Measurements from ENCODE around the gene L3MBTL2. TPM values are rescaled to one million over a fixed set of nuclear protein-coding genes. Genes with fewer than 3 reads are reported as not detected.
A peak's percentile ranks its signal among the peaks of the same experiment; 100 is the strongest.

The L3MBTL2 gene
- total RNA-seq, 1 donor from 2014 or later: 42.3 TPM

DNA sequence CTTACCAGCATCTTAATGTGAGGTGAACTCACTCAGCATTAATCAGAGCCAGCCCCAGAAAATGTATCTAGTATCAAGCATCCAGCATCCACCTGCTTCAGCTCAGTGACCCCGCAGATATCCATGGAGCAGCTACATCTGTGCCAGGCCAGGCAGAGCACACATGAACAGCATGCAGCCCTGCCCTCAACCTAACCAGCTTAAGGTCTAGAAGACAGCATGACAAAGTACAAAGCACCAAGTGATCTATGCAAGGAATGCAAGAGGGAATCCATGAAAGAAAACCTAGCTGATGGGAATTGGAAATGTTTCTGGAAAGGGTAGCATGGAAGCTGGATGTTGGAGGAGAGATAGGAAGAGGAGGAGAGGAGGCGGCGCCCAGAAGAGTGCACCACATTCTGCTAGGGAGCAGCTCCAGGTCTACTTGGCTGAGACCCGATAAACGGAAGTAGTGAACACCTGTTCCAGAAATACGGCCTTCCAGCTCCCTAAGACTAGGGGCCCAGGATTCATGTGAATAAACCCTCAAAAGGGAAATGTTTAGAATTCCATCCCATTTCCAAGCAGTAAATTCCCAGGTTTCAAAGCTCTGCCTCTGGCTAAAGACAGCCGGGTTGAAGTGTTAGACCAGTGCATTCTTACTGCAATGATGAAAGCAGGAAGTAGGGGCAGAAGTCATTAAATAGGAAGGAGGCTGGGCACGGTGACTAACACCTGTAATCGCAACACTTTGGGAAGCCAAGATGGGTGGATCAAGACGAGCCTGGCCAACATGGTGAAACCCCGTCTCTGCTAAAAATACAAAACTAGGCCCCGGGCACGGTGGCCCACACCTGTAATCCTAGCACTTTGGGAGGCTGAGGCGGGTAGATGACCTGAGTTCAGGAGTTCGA is 23.5 kb upstream of the L3MBTL2 start:
- H3K27ac Mint-ChIP-seq: peak overlapping the region; percentile 8
- H3K27me3 Mint-ChIP-seq: no peaks in the 10 kb centered on the region
- intact Hi-C loops (cut with micrococcal nuclease): no loop called here
- H3K36me3 Mint-ChIP-seq (ENCODE audit: low read depth): peaks cover 36% of the 10 kb centered on the region
- DNase-seq: no peak
- POLR2A ChIA-PET: interaction anchor here (0.6 to 1.0 kb wide), 4 partner anchors 56 to 1342 kb away, joined by 3 to 8 read pairs (median 6); no protein-coding TSS in a partner anchor
- H3K4me1 Mint-ChIP-seq: peaks cover 20% of the 10 kb centered on the region
- H3K9me3 Mint-ChIP-seq: no peaks in the 10 kb centered on the region
- TF ChIP-seq, protein P1, sequence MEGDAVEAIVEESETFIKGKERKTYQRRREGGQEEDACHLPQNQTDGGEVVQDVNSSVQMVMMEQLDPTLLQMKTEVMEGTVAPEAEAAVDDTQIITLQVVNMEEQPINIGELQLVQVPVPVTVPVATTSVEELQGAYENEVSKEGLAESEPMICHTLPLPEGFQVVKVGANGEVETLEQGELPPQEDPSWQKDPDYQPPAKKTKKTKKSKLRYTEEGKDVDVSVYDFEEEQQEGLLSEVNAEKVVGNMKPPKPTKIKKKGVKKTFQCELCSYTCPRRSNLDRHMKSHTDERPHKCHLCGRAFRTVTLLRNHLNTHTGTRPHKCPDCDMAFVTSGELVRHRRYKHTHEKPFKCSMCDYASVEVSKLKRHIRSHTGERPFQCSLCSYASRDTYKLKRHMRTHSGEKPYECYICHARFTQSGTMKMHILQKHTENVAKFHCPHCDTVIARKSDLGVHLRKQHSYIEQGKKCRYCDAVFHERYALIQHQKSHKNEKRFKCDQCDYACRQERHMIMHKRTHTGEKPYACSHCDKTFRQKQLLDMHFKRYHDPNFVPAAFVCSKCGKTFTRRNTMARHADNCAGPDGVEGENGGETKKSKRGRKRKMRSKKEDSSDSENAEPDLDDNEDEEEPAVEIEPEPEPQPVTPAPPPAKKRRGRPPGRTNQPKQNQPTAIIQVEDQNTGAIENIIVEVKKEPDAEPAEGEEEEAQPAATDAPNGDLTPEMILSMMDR (IDR thresholded peaks at IDR 0.05): no peak
- H3K4me3 Mint-ChIP-seq: no peak overlapping the region
- CTCF ChIA-PET: interaction anchor here (0.7 kb wide), 1 partner anchor 259 kb away, joined by 5 read pairs; no protein-coding TSS in a partner anchor
- no peak for ATAC-seq (ENCODE audit: low read depth)

DNA sequence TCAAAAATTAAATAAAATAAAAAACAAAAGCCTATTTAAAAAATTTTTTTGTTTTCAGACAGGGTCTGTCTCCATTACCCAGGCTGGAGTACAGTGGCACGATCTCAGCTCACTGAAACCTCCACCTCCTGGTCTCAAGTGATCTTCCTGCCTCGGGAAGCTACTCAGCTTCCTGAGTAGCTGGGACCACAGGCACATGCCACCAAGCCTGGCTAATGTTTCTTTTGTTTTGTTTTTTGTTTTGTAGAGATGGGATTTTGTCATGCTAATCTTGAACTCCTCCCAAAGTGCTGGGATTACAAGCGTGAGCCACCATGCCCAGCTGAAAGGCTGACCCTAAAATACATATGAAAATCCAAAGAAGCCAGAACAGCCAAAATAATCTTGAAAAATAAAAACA is 20.4 kb upstream of the L3MBTL2 start:
- Mint-ChIP-seq H3K9me3 (no peaks in the 10 kb centered on the region), H3K4me3 (no peak overlapping the region), H3K27me3 (no peaks in the 10 kb centered on the region), H3K27ac (no peak overlapping the region), H3K4me1 (peaks cover 11% of the 10 kb centered on the region), H3K36me3 (ENCODE audit: low read depth) (peaks cover 11% of the 10 kb centered on the region)
- POLR2A ChIA-PET: interaction anchor here (0.5 kb wide), 1 partner anchor 11 kb away, joined by 5 read pairs; no protein-coding TSS in a partner anchor
- ATAC-seq (ENCODE audit: low read depth) (no peak), DNase-seq (no peak)
- CTCF ChIA-PET: no interaction called here
- TF ChIP-seq, protein P1 (IDR thresholded peaks at IDR 0.05): no peak
- intact Hi-C loops (cut with micrococcal nuclease): no loop called here

DNA sequence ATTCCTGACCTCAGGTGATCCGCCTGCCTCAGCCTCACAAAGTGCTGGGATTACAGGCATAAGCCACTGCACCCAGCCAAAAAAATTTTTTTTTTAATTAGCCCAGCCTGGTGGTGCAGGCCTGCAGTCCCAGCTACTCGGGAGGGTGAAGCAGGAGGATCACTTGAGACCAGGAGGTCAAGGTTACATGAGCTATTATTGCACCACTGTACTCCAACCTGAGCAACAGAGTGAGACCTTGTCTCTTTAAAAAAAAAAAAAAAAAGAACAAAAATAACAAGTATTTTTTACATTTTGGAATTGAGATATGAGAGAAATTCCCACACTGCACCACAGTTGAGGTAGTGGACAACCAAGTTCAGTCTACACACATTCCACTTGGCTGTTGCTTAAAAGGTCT is 13.6 kb upstream of the L3MBTL2 start:
- TF ChIP-seq, protein P1 (IDR thresholded peaks at IDR 0.05): no peak
- POLR2A ChIA-PET: interaction anchor here (0.7 kb wide), 1 partner anchor 1423 kb away, joined by 3 read pairs; the partner anchor contains the start of gene POLDIP3

DNA sequence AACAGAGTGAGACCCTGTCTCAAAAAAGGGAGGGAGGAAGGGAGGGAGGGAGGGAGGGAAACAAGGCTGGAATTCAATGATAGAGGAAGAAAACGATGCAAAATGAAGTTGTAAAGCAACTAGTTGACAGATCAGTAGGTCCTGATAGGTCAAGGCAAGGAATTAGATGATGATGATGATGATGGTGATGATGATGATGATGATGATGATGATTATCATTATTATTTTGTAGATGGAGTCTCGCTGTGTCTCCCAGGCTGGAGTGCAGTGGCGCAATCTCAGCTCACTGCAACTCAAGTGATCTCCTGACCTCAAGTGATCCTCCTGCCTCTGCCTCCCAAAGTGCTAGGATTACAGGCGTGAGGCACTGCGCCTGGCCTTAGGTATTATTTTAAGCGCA is 11.3 kb upstream of the L3MBTL2 start:
- Mint-ChIP-seq H3K36me3 (ENCODE audit: low read depth) (no peaks in the 10 kb centered on the region), H3K27me3 (no peaks in the 10 kb centered on the region), H3K4me1 (peaks cover 8% of the 10 kb centered on the region), H3K9me3 (no peaks in the 10 kb centered on the region), H3K4me3 (no peak overlapping the region), H3K27ac (no peak overlapping the region)
- ATAC-seq (ENCODE audit: low read depth): no peak
- ChIA-PET POLR2A (no interaction called here), CTCF (interaction anchor here (1.5 kb wide), 1 partner anchor 44 kb away, joined by 9 read pairs; no protein-coding TSS in a partner anchor)
- no peak for DNase-seq
- intact Hi-C loops (cut with micrococcal nuclease): no loop called here
- TF ChIP-seq, protein P1 (IDR thresholded peaks at IDR 0.05): no peak

More for the DNA sequence above, 13.6 kb upstream of the L3MBTL2 start:
- no peak overlapping the region for H3K27ac Mint-ChIP-seq
- no peaks in the 10 kb centered on the region for H3K27me3 Mint-ChIP-seq
- H3K9me3 Mint-ChIP-seq: no peaks in the 10 kb centered on the region
- no peaks in the 10 kb centered on the region for H3K36me3 Mint-ChIP-seq (ENCODE audit: low read depth)
- intact Hi-C loops (cut with micrococcal nuclease): no loop called here
- DNase-seq: no peak
- H3K4me1 Mint-ChIP-seq: no peaks in the 10 kb centered on the region
- H3K4me3 Mint-ChIP-seq: no peak overlapping the region
- CTCF ChIA-PET: no interaction called here
- ATAC-seq (ENCODE audit: low read depth): no peak
